Choroid plexus epithelial cell (primary cell): ENCODE data around the gene CSTF2T.

Source experiments
- DNase-seq: peaks from one replicate; pipeline ENCODE4 v3.0.0-alpha.2; 2010; ENCODE audit warnings: low read depth
- H3K4me3 ChIP-seq: 2 replicates; pipeline ENCODE4 v1.5.1; 2011; ENCODE audit warnings: low read depth, mild to moderate bottlenecking, control low read depth, low read length, moderate library complexity
- TF ChIP-seq, protein P1 (sequence below): conservative IDR thresholded peaks from 2 replicates; pipeline ENCODE4 v1.5.1; 2011; ENCODE audit warnings: low read depth, mild to moderate bottlenecking, control low read depth, inconsistent platforms, low read length, moderate library complexity

The CSTF2T gene

DNA sequence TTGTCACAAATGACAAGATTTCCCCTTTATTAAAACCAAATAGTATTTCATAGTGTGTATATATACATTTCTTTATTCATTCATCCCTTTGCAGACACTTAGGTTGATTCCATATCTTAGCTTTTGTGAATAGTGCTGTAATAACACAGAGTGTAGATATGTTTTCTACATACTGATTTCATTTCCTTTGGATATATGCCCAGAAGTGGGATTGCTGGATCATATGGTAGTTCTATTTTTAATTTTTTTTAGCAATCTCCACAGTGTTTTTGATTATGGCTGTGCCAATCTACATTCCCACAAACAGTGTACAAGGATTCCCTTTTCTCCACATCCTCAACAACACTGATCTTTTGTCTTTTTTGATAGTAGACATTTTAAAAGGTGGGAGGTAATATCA is 46.4 kb downstream of the CSTF2T start:
- TF ChIP-seq, protein P1, sequence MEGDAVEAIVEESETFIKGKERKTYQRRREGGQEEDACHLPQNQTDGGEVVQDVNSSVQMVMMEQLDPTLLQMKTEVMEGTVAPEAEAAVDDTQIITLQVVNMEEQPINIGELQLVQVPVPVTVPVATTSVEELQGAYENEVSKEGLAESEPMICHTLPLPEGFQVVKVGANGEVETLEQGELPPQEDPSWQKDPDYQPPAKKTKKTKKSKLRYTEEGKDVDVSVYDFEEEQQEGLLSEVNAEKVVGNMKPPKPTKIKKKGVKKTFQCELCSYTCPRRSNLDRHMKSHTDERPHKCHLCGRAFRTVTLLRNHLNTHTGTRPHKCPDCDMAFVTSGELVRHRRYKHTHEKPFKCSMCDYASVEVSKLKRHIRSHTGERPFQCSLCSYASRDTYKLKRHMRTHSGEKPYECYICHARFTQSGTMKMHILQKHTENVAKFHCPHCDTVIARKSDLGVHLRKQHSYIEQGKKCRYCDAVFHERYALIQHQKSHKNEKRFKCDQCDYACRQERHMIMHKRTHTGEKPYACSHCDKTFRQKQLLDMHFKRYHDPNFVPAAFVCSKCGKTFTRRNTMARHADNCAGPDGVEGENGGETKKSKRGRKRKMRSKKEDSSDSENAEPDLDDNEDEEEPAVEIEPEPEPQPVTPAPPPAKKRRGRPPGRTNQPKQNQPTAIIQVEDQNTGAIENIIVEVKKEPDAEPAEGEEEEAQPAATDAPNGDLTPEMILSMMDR, result no peak
- DNase-seq, result peak; percentile 42

DNA sequence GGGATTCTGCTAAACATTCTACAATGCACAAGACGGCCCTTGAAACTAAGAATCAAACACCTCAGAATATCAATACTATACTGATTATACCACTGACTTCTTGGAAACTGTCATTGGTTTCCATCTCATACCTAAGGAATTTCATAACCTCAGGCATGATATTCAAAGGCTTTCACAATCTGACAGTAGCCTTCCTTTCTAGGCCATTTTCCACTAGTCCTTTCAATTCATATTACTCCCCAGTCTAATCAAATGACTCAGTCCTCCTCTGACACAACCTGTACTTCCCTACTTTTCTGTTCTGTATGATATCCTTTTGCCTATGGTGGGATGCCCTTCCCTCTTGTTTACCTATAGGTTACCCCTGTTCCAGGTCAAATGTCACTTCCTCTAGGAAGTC is 48.3 kb downstream of the CSTF2T start:
- DNase-seq, result peak; percentile 42
- H3K4me3 ChIP-seq, result no peak overlapping the region
- TF ChIP-seq, protein P1, result no peak

More for the DNA sequence above, 46.4 kb downstream of the CSTF2T start:
- no peak overlapping the region for H3K4me3 ChIP-seq

DNA sequence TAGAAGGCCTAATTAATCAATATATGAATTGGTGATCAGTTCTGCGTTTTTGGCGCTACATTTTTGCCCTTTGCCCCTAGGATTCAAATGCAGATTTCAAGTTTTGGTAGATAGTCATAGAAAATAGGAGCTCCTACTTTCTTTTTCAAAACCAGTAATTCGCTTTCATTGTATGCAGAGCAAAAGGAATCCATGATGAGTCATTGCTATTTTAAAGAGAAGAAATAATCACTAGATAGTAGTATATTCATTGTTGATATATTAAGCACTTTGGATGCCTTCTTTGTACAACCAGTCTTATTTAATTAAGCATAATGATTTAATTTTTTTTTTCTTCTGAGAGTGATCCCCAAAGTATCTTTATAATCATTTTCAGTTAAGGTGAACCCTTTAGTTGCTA is 50.3 kb downstream of the CSTF2T start:
- DNase-seq, result peak; percentile 22
- no peak overlapping the region for H3K4me3 ChIP-seq
- TF ChIP-seq, protein P1, result no peak
